ENCODE results near the gene RASAL2. TPM values are rescaled to one million over a fixed set of nuclear protein-coding genes. Genes with fewer than 3 reads are reported as not detected.

Gene RASAL2
- total and polyA plus RNA-seq, 2 of the 4 experiments (the other 2 are of a cell fraction): 13.1 to 20.6 TPM

DNA sequence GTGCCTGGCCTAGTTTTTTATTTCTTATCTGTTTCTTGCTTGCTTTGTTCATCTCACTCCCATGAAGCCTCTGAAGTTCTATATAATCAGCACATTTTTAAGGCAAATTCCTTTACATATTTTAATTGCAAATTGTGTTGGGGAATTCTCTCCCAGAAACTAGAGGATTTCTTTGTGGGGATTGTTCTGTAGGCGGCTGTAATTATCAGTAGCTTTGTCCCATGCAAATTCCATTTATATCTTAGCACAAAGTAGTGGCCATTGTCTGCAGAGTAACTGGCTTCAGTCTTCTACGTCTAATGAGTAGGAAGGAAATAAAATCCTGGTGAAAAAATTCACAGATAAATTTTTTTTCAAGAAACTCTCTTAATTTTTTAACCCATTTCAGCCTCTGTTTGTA, 367.2 kb downstream of the RASAL2 start:
- dilution Hi-C loops (cut with HindIII; ENCODE audit: low sequenced_read_pairs, unreplicated experiment): no loop called here
- in situ Hi-C loops (cut with MboI; ENCODE audit: low sequenced_read_pairs): no loop called here
- no peak overlapping the region for H2AK9ac ChIP-seq (replicated peaks; ENCODE audit: low read depth, low read length, poor library complexity)
- no peak overlapping the region for H4K91ac ChIP-seq (ENCODE audit: insufficient read depth, low read depth, low read length)
- no CpG with 5 or more reads among the region's 2 CpGs for WGBS, 2 experiments (ENCODE audit: extremely low coverage in 2 of 2, insufficient read length in 1 of 2)
- no peak for TF ChIP-seq MAFK (IDR thresholded peaks at IDR 0.05; ENCODE audit: low read depth, low read length)
- TF ChIP-seq CHD1 (IDR thresholded peaks at IDR 0.05; ENCODE audit: low read depth, low read length): no peak
- no peak for TF ChIP-seq CTCF (conservative IDR thresholded peaks at IDR 0.05; ENCODE audit: low read depth, low read length)
- no peak for TF ChIP-seq RAD21 (IDR thresholded peaks at IDR 0.05; ENCODE audit: low read length)
- no peak for TF ChIP-seq SMC3 (IDR thresholded peaks at IDR 0.05; ENCODE audit: low read depth, low read length)
- no peak for TF ChIP-seq POLR2A (IDR thresholded peaks at IDR 0.05; ENCODE audit: low read depth, low read length)
- TF ChIP-seq RFX5 (IDR thresholded peaks at IDR 0.05; ENCODE audit: low read depth, low read length): no peak
- no peak for TF ChIP-seq NFE2L2 (IDR thresholded peaks at IDR 0.05; ENCODE audit: low read depth, low read length)
- no peak for TF ChIP-seq MXI1 (IDR thresholded peaks at IDR 0.05; ENCODE audit: borderline replicate concordance, low read depth, low read length)
- TF ChIP-seq USF2 (IDR thresholded peaks at IDR 0.05; ENCODE audit: low read depth, low read length): no peak
- TF ChIP-seq FOS (IDR thresholded peaks at IDR 0.05; ENCODE audit: low read depth, low read length): no peak
- TF ChIP-seq, protein P1, sequence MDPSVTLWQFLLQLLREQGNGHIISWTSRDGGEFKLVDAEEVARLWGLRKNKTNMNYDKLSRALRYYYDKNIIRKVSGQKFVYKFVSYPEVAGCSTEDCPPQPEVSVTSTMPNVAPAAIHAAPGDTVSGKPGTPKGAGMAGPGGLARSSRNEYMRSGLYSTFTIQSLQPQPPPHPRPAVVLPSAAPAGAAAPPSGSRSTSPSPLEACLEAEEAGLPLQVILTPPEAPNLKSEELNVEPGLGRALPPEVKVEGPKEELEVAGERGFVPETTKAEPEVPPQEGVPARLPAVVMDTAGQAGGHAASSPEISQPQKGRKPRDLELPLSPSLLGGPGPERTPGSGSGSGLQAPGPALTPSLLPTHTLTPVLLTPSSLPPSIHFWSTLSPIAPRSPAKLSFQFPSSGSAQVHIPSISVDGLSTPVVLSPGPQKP (IDR thresholded peaks at IDR 0.05; ENCODE audit: borderline replicate concordance, low read depth, low read length): no peak
- TF ChIP-seq MAZ (IDR thresholded peaks at IDR 0.05; ENCODE audit: borderline replicate concordance, low read depth, low read length): no peak
- no peak overlapping the region for H3K4ac ChIP-seq (ENCODE audit: low read depth, low read length)
- peaks cover 6% of the 10 kb centered on the region; the same call in 1 of the 2 replicates for H3K9me1 ChIP-seq (ENCODE audit: insufficient read depth, low read length)
- no peak overlapping the region for H3K18ac ChIP-seq (ENCODE audit: low read depth, low read length)
- H3K27me3 ChIP-seq (ENCODE audit: control insufficient read depth, insufficient read depth, low read length): no peaks in the 10 kb centered on the region
- H3K9ac ChIP-seq (ENCODE audit: low read depth, low read length): no peak overlapping the region
- H3K9me3 ChIP-seq (ENCODE audit: control insufficient read depth, insufficient read depth, low read length): no peaks in the 10 kb centered on the region
- no peak overlapping the region for H4K8ac ChIP-seq (ENCODE audit: low read depth in 2 of 2, low read length in 2 of 2)
- peaks cover 4% of the 10 kb centered on the region; the same call in 1 of the 2 replicates for H3K4me1 ChIP-seq (ENCODE audit: control insufficient read depth, insufficient read depth, low read length)
- no peak overlapping the region for H2BK15ac ChIP-seq (ENCODE audit: low read depth, low read length)
- no peaks in the 10 kb centered on the region for H4K20me1 ChIP-seq (ENCODE audit: insufficient read depth, low read length)
- CTCF ChIA-PET: interaction anchor here (0.6 kb wide), 1 partner anchor 411 kb away, joined by 3 read pairs; no protein-coding TSS in a partner anchor
- no peak overlapping the region for H3K23ac ChIP-seq (ENCODE audit: low read depth, low read length)
- H3K4me3 ChIP-seq (ENCODE audit: insufficient read depth, low read depth, low read length): no peak overlapping the region
- BruUV-seq (replicated peaks): no TSS peak
- H2BK20ac ChIP-seq (ENCODE audit: low read depth, low read length): no peak overlapping the region
- ATAC-seq (ENCODE audit: low read depth) (no peak), DNase-seq (no peak)
- no peak overlapping the region for H3K4me2 ChIP-seq (ENCODE audit: low read depth, low read length)
- H2AFZ ChIP-seq (replicated peaks; ENCODE audit: low read length, poor library complexity): no peak overlapping the region
- intact Hi-C loops (cut with micrococcal nuclease): no loop called here
- no peak overlapping the region for H3K56ac ChIP-seq (ENCODE audit: extremely low read depth, insufficient read depth, low read length)
- POLR2A ChIA-PET (ENCODE audit: unreplicated experiment): no interaction called here
- H4K5ac ChIP-seq (ENCODE audit: low read depth, low read length): no peak overlapping the region
- no peak overlapping the region for H2BK120ac ChIP-seq (ENCODE audit: low read depth, low read length)
- no peak overlapping the region for H3K14ac ChIP-seq (replicated peaks; ENCODE audit: low read depth, low read length)
- peaks cover 10% of the 10 kb centered on the region for H3K36me3 ChIP-seq (ENCODE audit: control insufficient read depth, insufficient read depth, low read length)
- H3K79me1 ChIP-seq (ENCODE audit: low read depth in 1 of 2, low read length in 2 of 2): peaks cover 0 to 8% of the 10 kb centered on the region in 2 experiments; a peak in 2 of 4 replicates
- no peak overlapping the region for H2BK5ac ChIP-seq (ENCODE audit: low read depth, low read length, poor library complexity, severe bottlenecking)
- H2AK5ac ChIP-seq (ENCODE audit: low read depth, low read length): no peak overlapping the region
- no peak overlapping the region for H3K27ac ChIP-seq (ENCODE audit: insufficient read depth, low read length)
